Mononuclear cell (primary cell): Measurements from ENCODE around the gene CCL27. TPM values are rescaled to one million over a fixed set of nuclear protein-coding genes. Genes with fewer than 3 reads are reported as not detected.

Experiments
- H3K27me3 ChIP-seq: 2 replicates; pipeline ENCODE4 v1.6.0; 2011; ENCODE audit warnings: low read length, control low read depth; ENCODE audit not compliant: insufficient read depth
- H3K4me1 ChIP-seq: 2 replicates; pipeline ENCODE4 v1.5.1; 2011; ENCODE audit warnings: mild to moderate bottlenecking, low read length, control low read depth; ENCODE audit not compliant: insufficient read depth
- H3K4me3 ChIP-seq: 2 replicates; pipeline ENCODE4 v1.5.1; 2011; ENCODE audit warnings: mild to moderate bottlenecking, low read length, moderate library complexity
- H3K9me3 ChIP-seq: 2 replicates; pipeline ENCODE4 v1.5.1; 2011; ENCODE audit warnings: low read depth, mild to moderate bottlenecking, control low read depth, low read length
- total RNA-seq: library from RNA; depleted of rRNA; stranded (reverse); fragments of >200 nt; gene quantifications from one replicate; pipeline ENCODE4 v1.2.3, GENCODE V29; 2012

Gene CCL27
- total RNA-seq, 1 donor, result 0.21 TPM

- H3K27me3 ChIP-seq, result no peaks in the 10 kb centered on the region
- no peaks in the 10 kb centered on the region for H3K9me3 ChIP-seq
- H3K4me3 ChIP-seq, result peak overlapping the region; percentile 43
- peaks cover 39% of the 10 kb centered on the region for H3K4me1 ChIP-seq
Observed at GRCh38 chr9:34664281-34665066, 2.0 kb upstream of the CCL27 start.

GRCh38 chr9:34663303-34663605 lies 797 bp upstream of the CCL27 start:
- H3K4me1 ChIP-seq, result peaks cover 39% of the 10 kb centered on the region
- no peaks in the 10 kb centered on the region for H3K9me3 ChIP-seq
- H3K4me3 ChIP-seq, result no peak overlapping the region

GRCh38 chr9:34659592-34660253 lies 2.7 kb downstream of the CCL27 start:
- Histone ChIP-seq H3K4me3 (no peak overlapping the region), H3K9me3 (no peaks in the 10 kb centered on the region), H3K27me3 (no peaks in the 10 kb centered on the region), H3K4me1 (peaks cover 30% of the 10 kb centered on the region)

More at GRCh38 chr9:34663303-34663605, 797 bp upstream of the CCL27 start:
- H3K27me3 ChIP-seq, result no peaks in the 10 kb centered on the region

GRCh38 chr9:34658461-34658860 lies 4.0 kb downstream of the CCL27 start:
- peaks cover 17% of the 10 kb centered on the region for H3K4me1 ChIP-seq
- no peak overlapping the region for H3K4me3 ChIP-seq
- H3K9me3 ChIP-seq, result no peaks in the 10 kb centered on the region
- no peaks in the 10 kb centered on the region for H3K27me3 ChIP-seq

GRCh38 chr9:34656992-34657391 lies 5.5 kb downstream of the CCL27 start:
- Histone ChIP-seq H3K27me3 (no peaks in the 10 kb centered on the region), H3K4me1 (peaks cover 9% of the 10 kb centered on the region), H3K4me3 (no peak overlapping the region), H3K9me3 (no peaks in the 10 kb centered on the region)

GRCh38 chr9:34655394-34655793 lies 7.1 kb downstream of the CCL27 start:
- peaks cover 10% of the 10 kb centered on the region for H3K4me1 ChIP-seq
- H3K27me3 ChIP-seq, result no peaks in the 10 kb centered on the region
- no peaks in the 10 kb centered on the region for H3K9me3 ChIP-seq
- no peak overlapping the region for H3K4me3 ChIP-seq

- Histone ChIP-seq H3K27me3 (no peaks in the 10 kb centered on the region), H3K4me1 (peaks cover 10% of the 10 kb centered on the region), H3K9me3 (no peaks in the 10 kb centered on the region), H3K4me3 (no peak overlapping the region)
Observed at GRCh38 chr9:34654323-34655051, 8.0 kb downstream of the CCL27 start.

GRCh38 chr9:34653151-34654072 lies 9.0 kb downstream of the CCL27 start:
- H3K4me1 ChIP-seq, result peaks cover 16% of the 10 kb centered on the region
- H3K4me3 ChIP-seq, result no peak overlapping the region
- no peaks in the 10 kb centered on the region for H3K9me3 ChIP-seq
- H3K27me3 ChIP-seq, result no peaks in the 10 kb centered on the region

- H3K27me3 ChIP-seq, result no peaks in the 10 kb centered on the region
- H3K4me1 ChIP-seq, result peaks cover 24% of the 10 kb centered on the region
- no peaks in the 10 kb centered on the region for H3K9me3 ChIP-seq
- no peak overlapping the region for H3K4me3 ChIP-seq
Observed at GRCh38 chr9:34652602-34653000, 9.9 kb downstream of the CCL27 start.

GRCh38 chr9:34651876-34652601 lies 10.4 kb downstream of the CCL27 start, which contains the start of gene IL11RA:
Gene IL11RA (plus strand): TSS chr9:34652185. CDS start chr9:34655218, 3,033 bp downstream.
- peaks cover 30% of the 10 kb centered on the region for H3K4me1 ChIP-seq
- no peak within 1 kb of the TSS for H3K4me3 ChIP-seq
- H3K27me3 ChIP-seq, result no peaks in the 10 kb centered on the region
- H3K9me3 ChIP-seq, result no peaks in the 10 kb centered on the region

GRCh38 chr9:34651321-34651720 lies 11.1 kb downstream of the CCL27 start:
- H3K4me3 ChIP-seq, result no peak overlapping the region
- no peaks in the 10 kb centered on the region for H3K27me3 ChIP-seq
- H3K4me1 ChIP-seq, result peaks cover 31% of the 10 kb centered on the region
- H3K9me3 ChIP-seq, result no peaks in the 10 kb centered on the region

GRCh38 chr9:34650816-34651215 lies 11.6 kb downstream of the CCL27 start:
- no peak overlapping the region for H3K4me3 ChIP-seq
- H3K27me3 ChIP-seq, result no peaks in the 10 kb centered on the region
- no peaks in the 10 kb centered on the region for H3K9me3 ChIP-seq
- H3K4me1 ChIP-seq, result peaks cover 36% of the 10 kb centered on the region

- peaks cover 36% of the 10 kb centered on the region for H3K4me1 ChIP-seq
- H3K9me3 ChIP-seq, result no peaks in the 10 kb centered on the region
- H3K4me3 ChIP-seq, result no peak overlapping the region
- H3K27me3 ChIP-seq, result no peaks in the 10 kb centered on the region
Observed at GRCh38 chr9:34648673-34649072, 13.8 kb downstream of the CCL27 start.

GRCh38 chr9:34647651-34648050 lies 14.8 kb downstream of the CCL27 start:
- Histone ChIP-seq H3K27me3 (no peaks in the 10 kb centered on the region), H3K4me3 (peak overlapping the region; percentile 71), H3K4me1 (peaks cover 36% of the 10 kb centered on the region), H3K9me3 (no peaks in the 10 kb centered on the region)
